H4 (cell line): ENCODE data around the gene FAM135A. TPM values are rescaled to one million over a fixed set of nuclear protein-coding genes. Genes with fewer than 3 reads are reported as not detected.
A peak's percentile ranks its signal among the peaks of the same experiment; 100 is the strongest.
"Not testable (repeated sequence)": the region's sequence is repeated elsewhere in the genome, so short reads cannot be mapped to it uniquely, and the experiment has no call there.

Source experiments
- DNase-seq: peaks from one replicate; pipeline ENCODE4 v3.0.0-alpha.2; 2015; ENCODE audit warnings: low spot score
- total RNA-seq: library from RNA; depleted of rRNA; stranded (reverse); fragments of >200 nt; shearing (Covaris generic); gene quantifications from 2 replicates; pipeline ENCODE4 v1.2.3, GENCODE V29; 2014

Gene FAM135A
- total RNA-seq, 1 experiment from 2014 or later = 15.3 TPM

DNA sequence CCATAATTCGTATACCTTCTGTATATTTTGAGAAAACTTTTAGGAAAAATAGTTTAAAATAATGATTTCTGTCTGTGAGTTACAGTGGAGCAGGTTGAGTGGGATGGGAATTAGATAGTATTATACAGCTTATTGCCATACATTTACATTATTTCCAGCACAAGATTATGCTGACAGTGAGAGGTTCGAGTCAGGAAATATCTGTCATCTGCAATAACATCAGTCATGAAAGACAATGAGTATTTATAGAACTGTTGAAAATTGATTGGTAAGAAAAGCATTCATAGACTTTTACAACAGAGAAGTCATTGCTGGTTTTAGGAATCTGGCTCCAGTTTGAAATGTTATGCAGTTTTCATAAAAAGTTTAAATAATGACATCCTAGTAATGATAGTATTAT lies 45.9 kb downstream of the FAM135A start:
- DNase-seq = no peak

DNA sequence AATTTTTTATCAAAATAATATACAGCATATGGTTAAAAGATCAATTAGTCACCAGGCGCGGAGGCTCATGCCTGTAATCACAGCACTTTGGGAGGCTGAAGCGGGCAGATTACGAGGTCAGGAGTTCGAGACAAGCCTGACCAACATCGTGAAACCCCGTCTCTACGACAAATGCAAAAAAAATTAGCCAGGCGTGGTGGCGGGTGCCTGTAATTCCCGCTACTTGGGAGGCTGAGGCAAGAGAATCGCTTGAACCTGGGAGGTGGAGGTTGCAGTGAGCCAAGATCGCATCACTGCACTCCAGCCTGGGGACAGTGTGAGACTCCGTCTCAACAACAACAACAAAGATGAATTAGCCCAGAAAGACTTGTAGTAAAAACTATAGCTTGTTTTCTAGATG lies 46.4 kb downstream of the FAM135A start:
- not testable (repeated sequence) for DNase-seq

DNA sequence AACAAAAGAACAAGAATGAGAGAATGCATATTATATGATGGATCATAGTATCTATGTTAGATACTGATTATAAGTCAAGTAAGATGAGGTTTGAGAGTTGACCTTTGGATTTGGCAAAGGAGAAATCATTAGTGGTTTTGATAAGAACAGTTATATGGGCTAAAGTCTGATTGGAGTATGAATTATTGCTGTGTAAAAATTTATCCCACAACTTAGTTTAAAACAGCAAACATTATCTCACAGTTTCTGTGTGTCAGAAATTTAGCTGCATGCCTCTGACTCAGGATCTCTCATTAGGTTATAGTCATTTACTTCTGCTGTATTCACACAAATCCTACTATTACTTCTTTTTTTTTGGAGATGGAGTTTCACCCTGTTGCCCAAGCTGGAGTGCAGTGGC lies 56.7 kb downstream of the FAM135A start:
- DNase-seq = no peak

DNA sequence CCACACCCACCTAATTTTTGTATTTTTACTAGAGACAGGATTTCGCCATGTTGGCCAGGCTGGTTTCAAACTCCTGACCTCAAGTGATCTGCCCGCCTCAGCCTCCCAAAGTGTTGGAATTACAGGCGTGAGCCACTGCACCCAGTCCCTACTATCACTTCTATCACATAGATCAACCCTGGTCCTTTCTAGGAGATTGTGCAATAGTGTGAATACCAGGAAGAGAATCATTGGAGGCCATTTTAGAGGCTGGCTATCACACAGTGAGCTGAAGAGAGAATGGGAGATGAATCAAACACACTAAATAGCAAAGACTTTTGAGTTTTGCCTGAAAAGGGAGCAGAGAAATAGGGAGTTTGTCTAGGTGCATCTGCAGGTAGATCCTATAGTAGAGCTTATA lies 57.2 kb downstream of the FAM135A start:
- DNase-seq = not testable (repeated sequence)

DNA sequence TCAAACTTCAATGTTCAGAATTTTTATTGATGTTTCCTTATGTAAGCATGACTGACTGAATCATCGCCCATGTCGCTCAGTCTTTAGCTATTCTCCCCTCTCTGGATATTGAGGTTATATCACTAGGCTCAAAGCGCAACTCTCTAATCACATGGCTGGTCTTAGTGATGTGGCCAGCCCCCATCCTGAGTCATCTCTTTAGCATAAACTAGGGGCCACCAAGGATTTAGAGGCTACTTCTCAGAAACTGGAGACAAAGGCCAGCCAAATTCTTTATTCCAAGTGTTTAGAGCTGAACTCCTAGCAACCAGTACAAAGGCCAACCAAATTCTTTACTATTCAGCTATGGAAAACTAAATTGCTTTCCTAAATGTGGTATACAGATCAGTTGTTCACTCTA lies 61.4 kb downstream of the FAM135A start:
- DNase-seq = no peak

DNA sequence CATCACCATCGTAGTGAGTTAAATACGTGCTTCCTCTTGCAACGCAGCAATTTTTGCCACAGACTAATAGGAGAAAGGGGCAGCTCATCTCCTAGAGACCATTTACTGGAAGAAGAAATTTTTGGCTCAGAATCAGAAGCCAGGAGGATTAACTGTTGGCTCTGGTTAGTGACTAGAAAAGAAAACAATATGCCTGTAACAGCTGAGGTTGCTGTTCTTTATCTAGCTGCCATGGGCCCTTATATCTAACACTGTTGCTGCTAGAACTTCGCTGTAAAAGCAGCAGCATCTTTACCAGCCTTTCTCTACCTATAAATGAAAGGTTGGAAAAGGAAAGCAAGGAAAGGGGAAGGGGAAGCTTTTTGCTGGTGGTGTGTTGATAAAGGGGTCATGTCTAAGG lies 65.9 kb downstream of the FAM135A start:
- DNase-seq = peak; percentile 9

DNA sequence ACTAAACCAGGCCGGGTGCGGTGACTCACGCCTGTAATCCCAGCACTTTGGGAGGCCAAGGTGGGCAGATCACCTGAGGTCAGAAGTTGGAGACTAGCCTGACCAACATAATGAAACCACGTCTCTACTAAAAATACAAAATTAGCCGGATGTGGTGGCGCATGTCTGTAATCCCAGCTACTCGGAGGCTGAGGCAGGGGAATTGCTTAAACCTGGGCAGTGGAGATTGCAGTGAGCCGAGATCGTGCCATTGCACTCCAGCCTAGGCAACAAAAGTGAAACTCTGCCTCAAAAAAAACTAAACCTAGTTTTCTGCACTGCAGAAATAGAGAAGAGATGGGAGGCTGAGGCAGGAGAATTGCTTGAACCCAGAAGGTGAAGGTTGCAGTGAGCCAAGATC lies 73.3 kb downstream of the FAM135A start:
- DNase-seq = not testable (repeated sequence)

DNA sequence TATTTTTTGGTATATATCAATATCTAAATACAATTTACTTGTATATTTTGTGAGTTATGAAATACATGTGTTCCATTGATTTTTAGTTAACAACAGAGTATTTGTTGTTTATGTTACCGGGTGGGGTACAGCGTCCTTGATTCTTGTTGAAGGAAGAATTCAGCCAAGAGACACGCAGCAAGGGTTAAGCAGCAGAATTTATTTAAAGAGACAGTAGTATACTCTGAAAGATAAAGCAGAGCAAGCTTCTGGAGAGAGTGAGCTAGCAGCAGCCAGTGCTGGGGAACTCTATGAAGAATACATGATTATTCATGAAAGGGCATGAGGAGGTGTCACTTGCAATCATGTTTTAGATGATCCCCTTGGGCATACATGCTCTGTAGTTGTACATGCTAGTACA lies 76.1 kb downstream of the FAM135A start:
- no peak for DNase-seq

DNA sequence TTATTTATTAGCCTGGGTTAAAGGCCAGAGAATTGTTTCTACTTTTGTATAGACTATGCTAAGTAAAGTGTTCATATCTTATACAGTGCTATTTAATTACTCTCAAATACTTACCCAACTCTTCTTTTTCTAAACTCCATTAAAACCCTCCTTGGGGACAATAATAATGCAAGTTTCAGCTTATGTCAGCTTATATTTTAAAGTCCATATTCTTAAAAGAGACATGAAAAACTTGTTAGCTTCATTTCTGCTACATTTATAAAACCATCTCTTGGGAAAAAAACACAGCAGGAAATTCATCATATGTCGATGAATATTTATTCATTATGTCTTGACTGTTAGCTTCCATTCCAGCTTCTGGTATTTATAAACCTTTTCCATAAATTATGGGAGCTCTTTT lies 81.5 kb downstream of the FAM135A start:
- no peak for DNase-seq

DNA sequence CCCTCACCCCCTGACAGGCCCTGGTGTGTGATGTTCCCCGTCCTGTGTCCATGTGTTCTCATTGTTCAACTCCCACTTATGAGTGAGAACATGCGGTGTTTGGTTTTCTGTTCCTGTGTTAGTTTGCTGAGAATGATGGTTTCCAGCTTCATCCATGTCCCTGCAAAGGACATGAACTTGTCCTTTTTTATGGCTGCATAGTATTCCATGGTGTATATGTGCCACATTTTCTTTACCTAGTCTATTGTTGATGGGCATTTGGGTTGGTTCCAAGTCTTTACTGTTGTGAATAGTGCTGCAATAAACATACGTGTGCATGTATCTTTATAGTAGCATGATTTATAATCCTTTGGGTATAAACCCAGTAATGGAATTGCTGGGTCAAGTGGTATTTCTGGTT lies 82.5 kb downstream of the FAM135A start:
- DNase-seq = not testable (repeated sequence)

DNA sequence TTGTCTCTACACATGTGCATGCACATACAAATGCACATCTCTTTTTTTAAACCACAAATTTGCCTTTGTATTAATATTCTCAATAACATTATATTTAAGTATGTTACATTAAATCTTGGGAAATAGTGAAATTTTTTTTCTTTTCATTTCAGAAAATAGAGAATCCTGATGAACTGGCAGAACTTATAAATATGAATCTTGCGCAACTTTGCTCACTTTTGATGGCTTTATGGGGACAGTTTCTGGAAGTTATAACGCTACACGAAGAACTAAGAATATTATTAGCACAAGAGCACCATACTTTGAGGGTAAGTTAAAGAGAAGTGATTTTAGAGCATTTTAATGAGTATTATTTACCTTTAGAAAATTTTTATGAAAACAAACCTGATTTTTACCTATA lies 89.2 kb downstream of the FAM135A start:
- no peak for DNase-seq

DNA sequence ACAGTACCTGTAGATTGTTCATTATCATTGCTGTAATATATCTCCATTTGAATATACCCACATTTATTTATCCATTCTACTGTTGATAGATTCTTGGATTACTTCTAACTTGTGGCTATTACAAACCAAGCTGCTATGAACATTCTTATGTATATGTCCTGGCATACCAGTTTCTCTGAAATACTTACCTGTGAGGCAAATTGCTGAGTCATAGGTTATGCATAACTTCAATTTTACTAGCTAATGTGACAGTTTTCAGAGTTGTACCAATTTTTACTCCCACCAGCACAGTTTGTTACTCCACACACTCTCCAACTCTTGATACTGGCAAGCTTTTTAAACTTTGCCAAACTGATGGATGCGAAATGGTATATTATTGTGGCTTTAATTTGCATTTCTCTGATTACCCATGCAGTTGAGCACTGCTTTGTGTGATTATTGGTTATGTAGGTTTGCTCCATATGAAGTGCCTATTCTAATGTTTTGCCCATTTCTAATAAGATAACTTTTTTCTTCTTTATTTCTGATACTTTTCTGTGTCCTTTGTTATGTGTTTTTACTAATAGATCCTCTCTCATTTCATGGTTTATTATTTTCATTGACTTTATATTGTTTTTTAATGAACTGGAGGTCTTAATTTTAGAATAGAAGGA lies 90.6 kb downstream of the FAM135A start:
- no peak for DNase-seq

DNA sequence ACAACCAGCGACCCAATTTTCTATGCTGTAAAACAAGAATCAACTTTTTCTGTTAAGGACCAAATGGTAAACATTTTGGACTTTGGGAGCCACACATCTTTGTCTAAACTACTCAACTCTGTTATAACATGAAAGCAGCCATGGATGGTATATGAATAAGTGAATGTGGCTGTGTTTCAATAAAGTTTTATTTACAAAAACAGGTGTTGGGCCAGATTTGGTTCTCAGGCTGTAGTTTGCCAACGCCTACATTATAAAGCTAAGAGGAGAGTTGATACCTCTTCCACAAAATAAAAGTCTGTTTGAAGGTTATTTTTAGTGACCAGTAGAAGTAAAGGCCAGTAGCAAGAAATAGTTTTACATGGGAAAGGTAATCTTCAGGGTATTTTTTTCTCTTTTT lies 93.0 kb downstream of the FAM135A start:
- DNase-seq = no peak

DNA sequence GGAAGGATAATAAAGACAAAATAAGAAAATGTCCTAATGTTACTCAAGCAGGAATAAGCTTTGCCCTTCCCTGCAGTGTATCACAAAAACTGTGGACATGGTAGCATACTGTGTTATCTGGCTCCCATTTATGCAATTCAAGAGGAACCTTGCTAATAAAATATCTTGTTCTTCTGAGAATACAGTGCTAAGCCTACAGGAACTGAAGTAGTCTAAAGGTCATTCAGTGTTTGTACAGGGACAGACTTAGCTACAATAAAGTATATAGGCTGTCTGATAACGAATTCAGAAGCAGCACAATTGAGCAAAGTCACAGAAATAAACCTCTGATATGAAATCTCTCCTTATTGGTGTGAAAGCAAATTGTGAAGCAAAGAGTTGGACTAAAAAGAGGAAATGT lies 93.9 kb downstream of the FAM135A start:
- no peak for DNase-seq

DNA sequence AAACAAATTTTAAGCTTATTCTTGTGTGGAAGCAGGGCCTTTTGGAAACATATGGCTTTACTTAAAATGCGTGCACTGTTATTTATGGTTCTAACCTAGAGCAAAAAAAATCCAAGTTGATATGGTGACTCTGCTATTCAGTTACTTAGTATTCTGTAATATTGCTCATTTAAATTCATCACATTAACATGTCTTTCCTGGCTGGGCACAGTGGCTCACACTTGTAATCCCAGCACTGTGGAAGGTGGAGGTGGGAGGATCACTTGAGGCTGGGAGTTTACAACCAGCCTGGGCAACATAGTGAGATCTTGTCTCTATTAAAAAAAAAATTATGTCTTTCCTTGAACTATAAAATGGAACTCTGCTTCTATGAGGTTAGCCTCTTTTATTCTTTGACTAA lies 95.6 kb downstream of the FAM135A start:
- DNase-seq = no peak

DNA sequence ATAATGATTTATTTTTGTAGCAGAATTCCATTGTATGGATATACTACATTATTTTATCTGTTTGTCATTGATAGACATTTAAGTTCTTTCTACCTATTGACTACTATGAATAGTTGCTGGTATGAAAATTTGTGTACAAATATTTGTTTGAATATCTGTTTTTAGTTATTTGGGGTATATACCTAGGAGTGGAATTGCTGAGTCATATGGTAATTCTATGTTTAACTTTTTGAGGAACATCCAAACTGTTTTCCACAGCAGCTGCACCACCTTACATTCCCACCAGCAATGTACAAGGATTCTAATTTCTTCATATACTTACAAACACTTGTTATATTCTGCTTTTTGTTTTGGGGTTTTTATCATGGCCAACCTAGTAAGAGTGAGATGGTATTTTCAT lies 97.3 kb downstream of the FAM135A start:
- DNase-seq = no peak

DNA sequence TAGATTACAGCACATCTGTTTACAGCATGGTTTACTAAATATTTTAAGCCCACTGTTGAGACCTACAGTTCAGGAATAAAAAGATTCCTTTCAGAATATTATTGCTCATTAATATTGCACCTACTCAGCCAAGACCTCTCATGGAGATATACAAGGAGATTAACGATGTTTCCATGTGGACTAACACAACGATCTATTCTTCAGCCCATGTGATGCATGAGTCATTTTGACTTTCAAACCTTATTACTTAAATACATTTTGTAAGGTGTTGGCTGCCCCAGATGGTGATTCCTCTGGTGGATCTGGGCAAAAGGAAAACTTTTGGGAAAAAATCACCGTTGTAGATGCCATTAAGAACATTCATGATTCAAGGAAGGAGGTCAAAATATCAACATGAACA lies 105.4 kb downstream of the FAM135A start:
- DNase-seq = no peak

DNA sequence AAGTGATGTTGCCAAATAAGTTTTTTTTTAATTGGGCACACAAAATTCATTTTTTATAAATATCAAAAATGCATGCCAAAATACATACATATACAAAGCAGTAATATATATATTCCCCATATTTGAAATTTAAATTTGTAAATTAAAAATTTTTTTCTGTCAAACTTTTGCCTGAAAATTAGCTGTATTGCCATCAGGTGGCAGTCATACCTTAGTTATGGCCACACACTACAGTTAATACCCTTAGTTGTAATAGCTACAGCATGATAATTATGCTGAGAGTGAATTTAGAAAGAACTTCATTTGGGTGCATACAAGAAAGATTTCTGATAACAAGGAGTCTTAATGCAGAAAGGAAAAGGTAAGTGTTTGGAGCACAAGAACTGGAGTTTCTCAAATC lies 107.3 kb downstream of the FAM135A start:
- DNase-seq = no peak

DNA sequence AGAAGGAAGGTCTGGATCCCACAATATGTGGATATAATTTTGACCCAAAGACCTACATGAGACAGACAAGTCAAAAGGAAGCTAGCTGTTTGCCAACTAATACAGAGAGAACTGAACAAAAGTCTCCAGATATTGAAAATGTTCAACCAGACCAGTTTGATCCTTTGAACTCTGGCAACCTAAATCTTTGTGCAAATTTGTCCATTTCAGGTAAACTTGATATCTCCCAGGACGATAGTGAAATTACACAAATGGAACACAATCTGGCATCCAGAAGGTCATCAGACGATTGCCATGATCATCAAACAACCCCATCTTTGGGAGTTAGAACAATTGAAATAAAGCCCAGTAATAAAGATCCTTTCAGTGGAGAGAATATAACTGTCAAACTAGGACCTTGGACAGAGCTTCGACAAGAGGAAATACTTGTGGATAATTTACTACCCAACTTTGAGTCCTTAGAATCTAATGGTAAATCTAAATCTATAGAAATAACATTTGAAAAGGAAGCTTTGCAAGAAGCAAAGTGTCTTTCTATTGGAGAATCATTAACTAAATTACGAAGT lies 111.5 kb downstream of the FAM135A start:
- no peak for DNase-seq

DNA sequence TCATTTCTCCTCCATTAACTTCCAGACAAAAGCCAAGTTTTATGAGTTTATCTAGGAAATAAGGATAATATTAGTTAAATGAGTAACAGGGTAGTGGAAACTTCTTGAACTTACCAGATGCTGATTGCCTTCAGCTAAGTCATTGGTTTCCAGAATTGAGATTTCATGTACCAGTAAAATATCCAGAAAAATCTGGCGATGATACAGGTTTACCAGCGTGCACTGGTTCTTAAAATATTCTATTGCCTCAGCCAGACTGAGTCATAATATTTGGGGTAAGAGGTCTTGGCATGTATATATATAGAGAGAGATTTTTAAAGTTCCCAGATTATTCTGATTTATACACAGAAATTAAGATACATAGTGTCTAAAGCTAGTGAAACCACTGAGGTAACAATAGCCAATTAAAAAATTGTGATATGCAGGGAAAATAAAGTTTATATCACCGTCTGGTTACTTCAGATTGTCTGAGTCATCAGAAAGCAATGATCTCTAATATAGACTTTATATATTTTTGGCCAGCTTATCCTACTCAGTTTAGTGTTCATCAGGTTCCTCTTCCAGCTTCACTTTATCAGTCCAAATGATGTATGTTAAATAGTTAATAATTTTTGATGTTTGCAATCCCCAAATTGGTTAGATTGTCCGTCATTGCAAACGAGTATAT lies 113.9 kb downstream of the FAM135A start:
- DNase-seq = no peak

DNA sequence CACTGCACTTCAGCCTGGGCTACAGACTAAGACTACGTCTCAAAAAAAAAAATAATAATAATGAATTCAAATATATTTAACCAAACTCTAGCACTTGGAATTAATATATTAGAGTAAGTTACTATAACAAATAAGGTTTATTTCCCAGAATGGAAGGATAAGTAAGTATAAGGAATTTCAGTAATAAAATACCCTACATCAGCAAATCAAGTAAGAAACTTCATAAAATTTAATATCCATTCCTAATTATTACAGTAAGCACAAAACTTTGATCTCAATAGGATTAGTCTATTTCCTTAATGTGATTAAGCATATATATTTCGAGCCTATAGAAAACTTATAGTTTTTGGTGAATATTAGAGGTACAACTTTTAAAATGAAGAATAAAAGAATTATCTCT lies 116.7 kb downstream of the FAM135A start:
- no peak for DNase-seq

DNA sequence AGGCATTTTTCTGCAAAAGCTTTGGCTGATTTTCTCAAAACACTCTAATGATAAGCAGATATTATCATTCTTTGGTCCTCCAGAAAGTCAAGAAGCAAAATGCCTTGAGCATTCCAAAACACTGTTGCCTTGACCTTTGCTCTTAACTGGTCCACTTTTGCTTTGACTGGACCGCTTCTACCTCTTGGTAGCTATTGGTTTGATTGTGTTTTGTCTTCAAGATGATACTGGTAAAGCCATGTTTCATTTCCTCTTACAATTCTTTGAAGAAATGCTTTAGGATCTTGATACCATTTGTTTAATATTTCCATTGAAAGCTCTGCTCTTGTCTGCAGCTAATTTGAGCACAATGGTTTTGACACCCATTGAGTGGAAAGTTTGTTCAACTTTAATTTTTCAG lies 117.8 kb downstream of the FAM135A start:
- no peak for DNase-seq

DNA sequence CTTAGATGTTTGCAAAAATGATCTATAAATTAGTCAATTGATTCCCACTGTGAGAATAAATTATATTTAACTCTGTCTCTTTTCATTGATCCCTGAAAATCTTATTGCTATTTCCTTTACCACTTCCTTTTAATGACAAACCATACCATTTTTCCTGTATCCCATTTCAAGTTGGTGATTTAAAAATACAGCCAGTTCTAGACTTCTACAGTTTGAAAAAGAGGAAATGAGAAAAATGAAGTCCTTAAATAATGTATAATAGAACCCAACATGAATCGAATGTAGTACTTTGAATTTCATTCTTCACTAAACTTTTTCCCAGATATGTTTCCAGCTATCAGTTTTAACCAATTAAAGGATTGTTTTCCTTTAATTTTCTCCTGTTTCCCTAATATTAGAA lies 124.0 kb downstream of the FAM135A start:
- no peak for DNase-seq

DNA sequence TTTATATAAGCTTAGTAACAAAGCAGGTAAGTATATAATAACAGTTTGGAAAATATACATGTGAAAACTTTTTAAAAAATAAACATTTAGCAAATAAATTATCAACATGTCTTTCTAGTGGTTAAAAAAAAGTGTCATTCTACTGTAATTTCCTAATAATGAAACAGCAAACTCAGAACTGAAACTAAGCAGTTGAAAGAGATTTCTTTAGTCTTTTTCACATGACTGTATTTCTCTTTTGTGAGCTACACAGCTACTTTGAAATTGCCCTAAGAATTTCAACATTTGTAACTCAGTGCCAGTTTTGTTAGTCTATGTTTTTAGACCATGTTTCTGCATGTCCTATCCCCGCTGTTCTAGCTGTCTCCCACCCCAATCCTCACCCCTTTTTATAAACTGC lies 125.1 kb downstream of the FAM135A start:
- no peak for DNase-seq
